ENCODE measurements around the gene KLHDC7A. TPM values are rescaled to one million over a fixed set of nuclear protein-coding genes. Genes with fewer than 3 reads are reported as not detected.

The KLHDC7A gene
- total RNA-seq, 1 experiment from 2014 or later = 0.20 TPM

DNA sequence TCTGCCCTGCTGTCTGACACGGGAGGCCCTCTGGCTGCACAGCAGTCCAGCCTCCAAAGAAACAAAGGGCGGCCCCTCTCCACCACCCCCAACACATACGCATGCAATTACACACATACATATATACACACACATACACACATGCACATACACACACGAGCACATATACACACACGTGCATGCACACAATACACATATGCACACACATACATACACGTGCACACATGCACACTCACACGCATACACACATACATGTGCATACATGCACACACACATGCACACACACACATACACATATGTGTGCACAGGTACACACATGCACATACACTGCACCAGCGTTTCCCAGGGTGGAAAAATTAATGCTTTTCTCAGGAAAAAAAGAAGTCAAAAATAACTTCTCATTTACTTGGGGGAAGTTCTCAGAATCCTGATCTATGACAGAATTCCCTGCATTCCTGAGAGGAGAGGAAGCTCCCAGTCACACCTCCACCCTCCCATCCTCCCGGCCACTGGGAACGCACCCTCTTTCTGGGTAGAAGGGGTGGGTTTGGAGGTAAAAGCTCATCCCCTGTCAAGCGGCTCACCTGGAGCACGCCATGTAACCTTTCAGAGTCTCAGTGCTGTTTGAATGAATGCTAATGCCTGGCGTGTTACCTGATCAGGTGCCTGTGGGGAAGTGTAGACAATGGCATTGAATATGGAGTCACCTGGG lies 33.1 kb upstream of the KLHDC7A start:
- Histone ChIP-seq H3K4me2 (no peak overlapping the region), H3F3A (ENCODE audit: insufficient read depth, low read depth) (no peaks in the 10 kb centered on the region), H4K20me1 (ENCODE audit: insufficient read depth) (no peaks in the 10 kb centered on the region), H3K79me2 (ENCODE audit: low read depth) (no peaks in the 10 kb centered on the region), H3K9me2 (ENCODE audit: insufficient read depth) (no peaks in the 10 kb centered on the region), H2AFZ (no peak overlapping the region), H3K4me1 (replicated peaks; ENCODE audit: insufficient read depth) (no peaks in the 10 kb centered on the region; the same call in 1 of the 2 replicates), H3K27me3 (ENCODE audit: insufficient read depth, low read depth) (no peaks in the 10 kb centered on the region), H3K27ac (no peak overlapping the region), H3K9me3 (ENCODE audit: insufficient read depth, low read depth) (no peaks in the 10 kb centered on the region), H3K36me3 (ENCODE audit: low read depth) (no peaks in the 10 kb centered on the region), H3K4me3 (no peak overlapping the region)
- ChIA-PET POLR2A (ENCODE audit: unreplicated experiment) (no interaction called here), CTCF (no interaction called here)
- DNase-seq = no peak
- no peak for TF ChIP-seq CTCF (conservative IDR thresholded peaks at IDR 0.05)
- no peak for TF ChIP-seq EZH2 (IDR thresholded peaks at IDR 0.05; ENCODE audit: low read depth)
- intact Hi-C loops (cut with micrococcal nuclease; ENCODE audit: unreplicated experiment) = no loop called here
- no TSS peak for BruUV-seq (replicated peaks)

DNA sequence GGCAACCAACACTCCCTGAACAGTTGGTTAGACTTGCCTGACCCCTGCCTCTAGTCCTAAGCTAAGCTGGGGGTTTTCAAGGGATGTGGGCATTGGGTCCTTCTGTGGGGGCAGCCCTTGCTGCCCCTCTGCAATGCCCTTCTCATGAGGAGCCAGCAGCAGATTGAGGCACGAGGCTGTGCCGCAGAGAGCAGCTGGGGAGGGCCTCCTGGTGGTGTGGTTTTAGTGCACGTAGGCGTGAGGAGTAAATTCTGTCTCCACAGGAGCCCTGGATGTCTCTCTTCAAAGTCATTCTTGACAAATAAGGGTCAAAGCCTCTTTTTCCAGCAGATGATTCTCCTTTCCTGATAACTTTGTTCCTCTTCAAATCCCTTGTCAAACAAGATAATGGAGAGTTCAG lies 31.8 kb upstream of the KLHDC7A start:
- BruUV-seq (replicated peaks) = no TSS peak
- Histone ChIP-seq H3K27me3 (ENCODE audit: insufficient read depth, low read depth) (no peaks in the 10 kb centered on the region), H3K9me3 (ENCODE audit: insufficient read depth, low read depth) (no peaks in the 10 kb centered on the region), H3K4me1 (replicated peaks; ENCODE audit: insufficient read depth) (no peaks in the 10 kb centered on the region; the same call in 1 of the 2 replicates), H3K27ac (no peak overlapping the region), H3K4me3 (no peak overlapping the region), H2AFZ (no peak overlapping the region), H4K20me1 (ENCODE audit: insufficient read depth) (no peaks in the 10 kb centered on the region), H3K79me2 (ENCODE audit: low read depth) (no peaks in the 10 kb centered on the region), H3K36me3 (ENCODE audit: low read depth) (no peaks in the 10 kb centered on the region), H3K4me2 (no peak overlapping the region), H3K9me2 (ENCODE audit: insufficient read depth) (no peaks in the 10 kb centered on the region), H3F3A (ENCODE audit: insufficient read depth, low read depth) (no peaks in the 10 kb centered on the region)
- DNase-seq = no peak
- TF ChIP-seq EZH2 (IDR thresholded peaks at IDR 0.05; ENCODE audit: low read depth) (no peak), CTCF (conservative IDR thresholded peaks at IDR 0.05) (no peak)
- POLR2A ChIA-PET (ENCODE audit: unreplicated experiment) = no interaction called here
- CTCF ChIA-PET = no interaction called here
- intact Hi-C loops (cut with micrococcal nuclease; ENCODE audit: unreplicated experiment) = no loop called here

DNA sequence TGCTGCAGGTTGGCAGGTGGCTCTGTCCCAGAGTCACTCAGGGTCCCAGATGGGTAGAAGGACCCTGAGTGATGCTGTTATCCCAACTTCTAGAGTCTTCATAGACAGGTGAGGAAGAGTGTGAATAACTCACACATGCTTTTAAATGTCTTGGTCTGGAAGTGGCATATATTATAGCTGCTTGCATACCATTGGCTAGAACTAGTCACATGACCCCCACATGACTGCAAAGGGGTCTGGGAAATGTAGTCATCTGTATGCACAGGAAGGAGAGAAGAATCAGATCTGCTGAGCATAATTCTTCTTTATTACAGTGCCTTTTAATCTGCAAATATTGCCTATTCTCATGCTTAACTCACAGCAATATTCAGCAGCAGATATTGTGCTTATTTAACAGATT lies 28.2 kb upstream of the KLHDC7A start:
- H3K27me3 ChIP-seq (ENCODE audit: insufficient read depth, low read depth) = no peaks in the 10 kb centered on the region
- no peaks in the 10 kb centered on the region for H4K20me1 ChIP-seq (ENCODE audit: insufficient read depth)
- no peak overlapping the region for H3K4me2 ChIP-seq
- H3K27ac ChIP-seq = no peak overlapping the region
- H3K9me2 ChIP-seq (ENCODE audit: insufficient read depth) = no peaks in the 10 kb centered on the region
- no peaks in the 10 kb centered on the region for H3F3A ChIP-seq (ENCODE audit: insufficient read depth, low read depth)
- H3K4me1 ChIP-seq (replicated peaks; ENCODE audit: insufficient read depth) = no peaks in the 10 kb centered on the region
- DNase-seq = peak in 1 of 2 experiments; percentile 51
- H2AFZ ChIP-seq = no peak overlapping the region
- BruUV-seq (replicated peaks) = no TSS peak
- no peaks in the 10 kb centered on the region for H3K9me3 ChIP-seq (ENCODE audit: insufficient read depth, low read depth)
- H3K4me3 ChIP-seq = no peak overlapping the region
- H3K36me3 ChIP-seq (ENCODE audit: low read depth) = no peaks in the 10 kb centered on the region
- ChIA-PET CTCF (no interaction called here), POLR2A (ENCODE audit: unreplicated experiment) (no interaction called here)
- intact Hi-C loops (cut with micrococcal nuclease; ENCODE audit: unreplicated experiment) = no loop called here
- TF ChIP-seq EZH2 (IDR thresholded peaks at IDR 0.05; ENCODE audit: low read depth) (no peak), CTCF (conservative IDR thresholded peaks at IDR 0.05) (no peak)
- no peaks in the 10 kb centered on the region for H3K79me2 ChIP-seq (ENCODE audit: low read depth)

All from PC-9 (cell line).